HG03469 (cell line): ENCODE data around the gene CAND2.

ENCODE experiments used
- ATAC-seq: cut with Tn5 transposase; IDR thresholded peaks from one replicate; pipeline ENCODE4 v1.9.1; 2021; ENCODE audit warnings: mild to moderate bottlenecking, moderate library complexity, moderate number of reproducible peaks; ENCODE audit not compliant: unreplicated experiment

CAND2 gene

DNA sequence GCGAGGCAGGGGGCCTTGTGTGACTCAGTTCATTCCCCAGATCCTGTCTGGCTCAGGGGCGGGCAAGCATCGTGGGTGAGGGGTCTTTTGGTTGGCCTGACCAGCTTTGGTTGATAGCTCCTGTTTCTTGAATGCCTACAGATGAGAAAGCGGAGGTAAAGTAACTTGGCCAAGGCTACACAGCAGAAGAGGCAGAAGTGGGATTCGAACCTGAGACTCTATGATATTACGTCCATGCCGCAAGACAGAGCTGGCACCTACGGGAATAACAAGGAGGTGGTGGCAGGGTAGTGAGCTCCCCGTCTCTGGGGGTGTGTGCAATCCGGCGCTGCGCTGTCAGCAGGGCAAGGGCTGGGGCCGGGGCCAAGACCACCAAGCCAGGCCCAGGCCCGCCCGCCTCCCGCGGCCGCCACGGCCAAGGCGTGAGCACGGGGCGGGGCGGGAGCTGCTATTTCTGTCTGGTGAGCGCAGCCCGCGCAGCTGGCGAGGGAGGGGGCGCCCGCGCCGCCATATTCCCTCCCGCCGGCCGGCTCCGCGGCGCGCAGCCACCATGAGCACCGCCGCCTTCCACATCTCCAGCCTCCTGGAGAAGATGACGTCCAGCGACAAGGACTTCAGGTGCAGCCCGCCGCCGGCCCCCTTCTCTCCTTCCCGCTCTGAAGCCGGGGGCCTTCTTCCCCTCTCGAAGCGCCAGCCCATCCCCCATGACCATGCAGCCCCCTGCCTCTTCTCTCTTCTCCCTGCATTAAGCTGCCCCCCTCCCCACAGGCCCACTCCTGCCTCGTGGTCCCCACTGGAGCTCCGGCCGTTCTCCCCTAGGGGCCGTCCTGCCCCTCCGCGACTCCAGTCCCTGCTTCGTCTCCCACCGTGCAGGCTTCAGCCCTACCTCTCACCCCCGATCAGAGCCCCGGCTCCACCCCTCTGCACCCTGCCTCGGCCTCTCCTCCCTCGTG lies at the start of gene CAND2:
CAND2 (plus strand) TSS at position 510 of the 953 bp plus-strand sequence; CDS start at position 551, 41 bp downstream.
- no peak for ATAC-seq

DNA sequence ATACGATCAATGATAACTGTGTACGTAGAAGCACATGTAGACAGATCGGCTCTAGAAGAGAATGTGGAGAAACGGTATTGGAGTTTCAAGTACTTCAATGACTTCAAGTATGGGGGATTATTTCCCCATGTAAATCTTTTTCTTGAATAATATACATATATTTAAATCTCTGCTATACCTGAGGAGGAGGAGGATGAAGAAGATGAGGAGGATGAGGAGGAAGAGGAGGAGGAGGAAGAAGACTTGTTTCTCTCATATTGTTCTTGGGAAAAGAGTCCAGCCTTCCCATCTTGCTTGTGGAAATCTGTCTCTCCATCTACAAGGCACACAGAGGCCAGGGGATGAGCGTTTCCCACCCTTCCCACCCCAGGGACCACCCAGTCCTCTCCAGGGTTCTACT lies 48.0 kb upstream of the CAND2 start:
- no peak for ATAC-seq

- peak; percentile 7 for ATAC-seq
These were observed 46.3 kb upstream of the CAND2 start for GRCh38 chr3:12750223-12750622.

DNA sequence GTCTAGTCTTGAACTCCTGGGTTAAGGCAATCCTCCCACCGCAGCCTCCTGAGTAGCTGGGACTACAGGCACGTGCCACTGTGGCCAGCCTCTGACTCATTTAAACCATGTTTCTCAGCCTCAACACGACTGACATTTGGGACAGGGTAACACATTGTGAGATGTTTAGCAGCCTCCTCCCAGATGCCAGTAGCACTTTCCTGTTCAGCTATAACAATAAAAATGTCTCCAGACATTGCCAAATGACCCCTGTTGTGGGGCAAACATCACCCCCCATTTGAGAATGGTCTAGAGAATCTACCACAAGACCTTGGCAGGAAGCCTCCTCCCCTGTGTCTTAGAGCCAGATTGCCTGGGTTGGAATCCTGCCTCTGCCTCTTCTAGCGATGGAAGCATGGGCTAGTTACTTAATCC lies 45.8 kb upstream of the CAND2 start:
- ATAC-seq: peak; percentile 43

- no peak for ATAC-seq
These were observed 44.9 kb upstream of the CAND2 start for GRCh38 chr3:12751571-12751970.

GRCh38 chr3:12752102-12752501 lies 44.4 kb upstream of the CAND2 start:
- no peak for ATAC-seq

DNA sequence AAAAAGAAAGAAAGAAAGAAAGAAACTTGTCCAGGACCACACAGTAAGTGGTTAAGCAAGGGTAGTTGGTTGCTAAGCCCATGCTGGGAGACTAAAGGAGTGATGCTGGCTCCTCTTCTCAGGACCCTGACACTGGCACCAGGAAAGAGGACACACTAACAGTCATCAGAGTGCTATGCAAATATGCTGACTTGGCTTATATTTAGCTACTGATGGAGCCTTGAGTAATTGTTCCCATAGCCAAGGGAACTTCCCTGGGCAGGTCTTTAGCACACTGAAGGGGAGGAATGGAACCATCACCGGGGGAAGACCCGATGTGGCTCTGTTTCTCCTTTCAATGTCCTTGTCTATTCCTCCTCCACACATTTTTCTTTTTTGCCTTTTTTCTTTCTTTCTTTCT lies 43.7 kb upstream of the CAND2 start:
- ATAC-seq: no peak

DNA sequence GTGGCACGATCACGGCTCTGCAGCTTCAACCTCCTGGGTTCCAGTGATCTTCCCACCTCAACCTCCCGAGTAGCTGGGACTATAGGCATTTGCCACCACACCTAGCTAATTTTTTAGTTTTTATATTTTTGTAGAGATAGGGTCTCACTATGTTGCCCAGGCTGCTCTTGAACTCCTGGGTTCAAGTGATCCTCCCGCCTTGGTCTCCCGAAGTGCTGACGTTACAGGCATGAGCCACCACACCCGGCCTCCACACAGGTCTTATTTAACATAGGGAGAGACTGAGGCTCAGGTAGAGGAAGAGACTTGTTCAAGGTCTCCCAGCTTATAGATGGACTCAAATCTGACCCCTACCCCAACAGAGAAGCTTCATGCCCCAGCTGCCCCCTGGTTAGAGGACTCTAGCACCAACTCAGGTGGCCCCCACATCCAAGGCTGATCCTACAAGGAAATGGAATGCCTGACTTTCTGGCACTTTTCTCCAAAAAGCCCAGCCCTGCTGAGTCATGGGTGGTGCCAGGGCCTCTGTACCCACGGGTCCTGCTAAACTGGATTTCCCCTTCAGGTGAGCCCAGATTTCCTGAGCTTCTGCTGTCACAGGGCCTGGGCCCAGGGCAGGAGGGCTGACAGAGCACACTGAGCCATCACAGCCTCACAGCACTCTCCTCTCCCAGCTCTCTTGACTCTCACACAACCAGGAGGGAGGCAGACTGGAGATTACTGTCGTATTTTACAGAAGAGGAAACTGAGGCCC lies 43.0 kb upstream of the CAND2 start:
- no peak for ATAC-seq

DNA sequence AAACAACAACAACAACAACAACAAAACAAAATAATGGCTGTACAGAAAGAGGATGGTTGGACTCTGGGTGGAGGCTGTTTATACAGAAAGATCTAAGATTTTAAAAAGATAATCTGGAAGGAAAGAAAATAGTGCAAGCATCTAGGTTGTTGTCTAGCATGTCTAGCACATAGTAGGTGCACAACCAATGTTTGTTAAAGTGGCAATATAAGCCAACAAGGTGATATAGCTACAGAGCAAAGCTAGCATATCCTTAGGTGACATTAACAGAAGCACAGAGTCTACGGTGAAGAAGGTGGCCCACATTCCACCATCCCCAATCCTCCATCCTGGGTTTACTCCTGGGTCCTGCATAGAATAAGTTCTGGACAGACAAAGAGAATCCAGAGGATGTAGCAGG lies 42.2 kb upstream of the CAND2 start:
- no peak for ATAC-seq

GRCh38 chr3:12755754-12756153 lies 40.7 kb upstream of the CAND2 start:
- no peak for ATAC-seq

DNA sequence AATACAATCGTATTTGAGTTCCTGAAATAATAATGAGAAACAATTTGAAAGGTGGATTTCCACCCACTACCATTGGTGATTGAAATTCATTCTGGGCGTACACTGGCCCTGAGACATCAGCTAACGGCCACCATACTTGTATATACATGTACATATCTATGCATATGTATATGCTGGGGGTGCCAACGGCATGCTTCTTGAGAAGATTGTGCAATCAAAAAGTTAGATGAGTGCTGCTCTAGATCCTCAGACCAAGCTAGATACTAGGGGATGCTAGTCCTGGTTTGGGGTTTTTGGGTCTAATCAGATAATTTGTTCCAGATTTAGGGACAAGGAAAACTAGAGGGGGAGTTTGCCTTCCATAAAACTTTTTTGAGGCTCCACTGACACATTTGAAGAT lies 40.3 kb upstream of the CAND2 start:
- ATAC-seq: no peak

- no peak for ATAC-seq
These were observed 39.8 kb upstream of the CAND2 start for GRCh38 chr3:12756635-12757034.

- ATAC-seq: no peak
These were observed 38.3 kb upstream of the CAND2 start for GRCh38 chr3:12758025-12758781.

- no peak for ATAC-seq
These were observed 37.3 kb upstream of the CAND2 start, which contains the start of gene TMEM40 for GRCh38 chr3:12759097-12759679. Gene TMEM40 (minus strand): TSS chr3:12759259. CDS start chr3:12749832, 9,427 bp downstream.

DNA sequence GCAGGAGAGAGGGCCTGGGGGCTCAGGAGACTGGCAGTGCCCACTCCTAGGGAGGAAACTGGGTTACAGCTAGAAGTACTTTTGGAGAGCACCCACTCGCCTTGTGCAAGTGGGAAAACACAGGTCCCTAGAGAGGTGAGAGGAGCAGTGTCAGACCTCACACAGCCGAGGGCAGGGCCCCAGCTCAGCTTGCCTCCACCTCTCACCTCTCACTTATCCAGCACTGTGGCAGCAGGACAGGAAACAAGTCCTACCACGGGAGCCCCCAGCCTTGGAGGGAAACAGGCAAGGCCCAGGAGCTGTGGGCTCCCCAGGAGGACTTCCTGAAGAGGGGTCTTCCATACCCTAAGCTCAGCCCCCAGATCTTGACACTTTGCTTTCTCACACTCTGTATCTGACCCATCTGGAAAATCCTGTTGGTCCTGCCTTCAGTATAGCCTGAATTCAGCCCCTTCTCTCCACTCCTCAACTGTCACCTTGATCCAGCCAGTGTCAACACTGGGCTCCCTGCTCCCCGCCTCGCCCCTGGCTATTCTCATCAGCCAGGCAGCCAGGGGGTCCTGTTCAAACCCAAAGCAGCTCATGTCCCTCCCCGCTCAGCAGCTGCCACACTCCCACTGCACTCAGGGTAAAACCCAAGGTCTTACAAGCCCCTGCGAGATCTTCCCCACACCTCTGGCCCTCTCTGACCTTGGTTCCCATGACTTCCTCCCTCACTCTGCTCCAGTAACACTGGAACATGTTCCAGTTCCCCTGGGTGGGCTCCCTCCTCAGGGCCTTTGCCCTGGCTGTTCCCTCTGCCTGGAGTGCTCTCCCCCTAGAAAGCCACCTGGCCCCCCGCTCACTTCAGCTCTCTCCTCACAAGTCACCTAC lies 36.6 kb upstream of the CAND2 start:
- ATAC-seq: no peak

- no peak for ATAC-seq
These were observed 32.2 kb upstream of the CAND2 start for GRCh38 chr3:12764171-12764776.

GRCh38 chr3:12766541-12766940 lies 29.9 kb upstream of the CAND2 start:
- ATAC-seq: no peak

GRCh38 chr3:12768579-12769527 lies 27.6 kb upstream of the CAND2 start:
- ATAC-seq: no peak
